NCI-H2107 treated with DMSO at 0.1 percent for 48 hours (cell line): ENCODE data around the gene ZNF846.
"Not testable (repeated sequence)": the region's sequence is repeated elsewhere in the genome, so short reads cannot be mapped to it uniquely, and the experiment has no call there.

ENCODE experiments used
- DNase-seq: peaks from one replicate; lab custom pipeline; 2025; ENCODE audit not compliant: unreplicated experiment; lab: John Stamatoyannopoulos, UW

The ZNF846 gene

GRCh38 chr19:9785367-9786331, 17.1 kb upstream of the ZNF846 start:
- peak; percentile 76 for DNase-seq

GRCh38 chr19:9784163-9784496, 15.6 kb upstream of the ZNF846 start:
- DNase-seq, result not testable (repeated sequence)

- DNase-seq, result no peak
Observed at GRCh38 chr19:9782338-9782737, 13.8 kb upstream of the ZNF846 start.

- DNase-seq, result no peak
Observed at GRCh38 chr19:9757544-9758501, 10.7 kb downstream of the ZNF846 start.

- no peak for DNase-seq
Observed at GRCh38 chr19:9752701-9753443, 15.7 kb downstream of the ZNF846 start.

- no peak for DNase-seq
Observed at GRCh38 chr19:9751446-9751845, 17.1 kb downstream of the ZNF846 start.

GRCh38 chr19:9741476-9742171, 26.9 kb downstream of the ZNF846 start:
- no peak for DNase-seq

GRCh38 chr19:9735986-9736385, 32.6 kb downstream of the ZNF846 start:
- no peak for DNase-seq

GRCh38 chr19:9730056-9730455, 38.5 kb downstream of the ZNF846 start:
- DNase-seq, result not testable (repeated sequence)

GRCh38 chr19:9729162-9729561, 39.4 kb downstream of the ZNF846 start:
- DNase-seq, result no peak

GRCh38 chr19:9727644-9728043, 40.9 kb downstream of the ZNF846 start:
- no peak for DNase-seq

- not testable (repeated sequence) for DNase-seq
Observed at GRCh38 chr19:9725508-9726201, 42.9 kb downstream of the ZNF846 start.

GRCh38 chr19:9724157-9724556, 44.4 kb downstream of the ZNF846 start:
- DNase-seq, result no peak

- DNase-seq, result peak; percentile 0
Observed at GRCh38 chr19:9721861-9722260, 46.7 kb downstream of the ZNF846 start.

- no peak for DNase-seq
Observed at GRCh38 chr19:9720541-9720940, 48.0 kb downstream of the ZNF846 start.

- no peak for DNase-seq
Observed at GRCh38 chr19:9711815-9712214, 56.7 kb downstream of the ZNF846 start.

GRCh38 chr19:9709305-9709704, 59.2 kb downstream of the ZNF846 start:
- DNase-seq, result no peak

GRCh38 chr19:9705836-9706235, 62.7 kb downstream of the ZNF846 start:
- no peak for DNase-seq

GRCh38 chr19:9702186-9702585, 66.4 kb downstream of the ZNF846 start:
- DNase-seq, result no peak
